GM19043 (cell line): ENCODE measurements around the gene PLA2G4E.

Experiments
- ATAC-seq: cut with Tn5 transposase; IDR thresholded peaks from one replicate; pipeline ENCODE4 v1.9.1; 2021; ENCODE audit warnings: low read depth; ENCODE audit not compliant: unreplicated experiment

Gene PLA2G4E, protein sequence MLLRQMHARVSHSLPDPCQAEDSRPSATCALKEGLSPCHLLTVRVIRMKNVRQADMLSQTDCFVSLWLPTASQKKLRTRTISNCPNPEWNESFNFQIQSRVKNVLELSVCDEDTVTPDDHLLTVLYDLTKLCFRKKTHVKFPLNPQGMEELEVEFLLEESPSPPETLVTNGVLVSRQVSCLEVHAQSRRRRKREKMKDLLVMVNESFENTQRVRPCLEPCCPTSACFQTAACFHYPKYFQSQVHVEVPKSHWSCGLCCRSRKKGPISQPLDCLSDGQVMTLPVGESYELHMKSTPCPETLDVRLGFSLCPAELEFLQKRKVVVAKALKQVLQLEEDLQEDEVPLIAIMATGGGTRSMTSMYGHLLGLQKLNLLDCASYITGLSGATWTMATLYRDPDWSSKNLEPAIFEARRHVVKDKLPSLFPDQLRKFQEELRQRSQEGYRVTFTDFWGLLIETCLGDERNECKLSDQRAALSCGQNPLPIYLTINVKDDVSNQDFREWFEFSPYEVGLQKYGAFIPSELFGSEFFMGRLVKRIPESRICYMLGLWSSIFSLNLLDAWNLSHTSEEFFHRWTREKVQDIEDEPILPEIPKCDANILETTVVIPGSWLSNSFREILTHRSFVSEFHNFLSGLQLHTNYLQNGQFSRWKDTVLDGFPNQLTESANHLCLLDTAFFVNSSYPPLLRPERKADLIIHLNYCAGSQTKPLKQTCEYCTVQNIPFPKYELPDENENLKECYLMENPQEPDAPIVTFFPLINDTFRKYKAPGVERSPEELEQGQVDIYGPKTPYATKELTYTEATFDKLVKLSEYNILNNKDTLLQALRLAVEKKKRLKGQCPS

DNA sequence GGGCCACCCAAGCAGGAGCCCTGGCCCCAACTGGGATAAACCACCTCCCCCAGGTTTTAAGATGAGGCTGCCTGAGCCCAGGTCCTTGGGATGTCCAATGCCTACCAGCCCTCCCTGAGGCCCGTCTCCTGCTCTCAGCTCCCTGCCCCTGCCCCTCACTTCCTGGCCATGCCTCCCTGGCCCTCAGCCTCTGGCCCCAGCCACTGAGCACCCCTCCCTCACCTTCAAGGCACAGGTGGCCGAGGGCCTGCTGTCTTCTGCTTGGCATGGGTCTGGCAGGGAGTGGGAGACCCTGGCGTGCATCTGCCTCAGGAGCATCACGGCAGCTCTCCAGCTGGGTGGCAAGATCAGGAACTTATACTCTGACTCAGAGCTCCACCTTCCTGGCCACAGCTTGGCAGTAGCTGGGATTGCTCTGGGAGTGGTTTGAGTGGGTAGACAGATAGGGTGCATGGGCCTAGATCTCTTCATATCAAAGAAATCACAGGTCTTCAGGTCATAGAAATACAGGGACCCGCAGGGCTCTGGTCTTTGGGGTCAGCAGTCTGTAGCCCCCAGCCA lies at the start of gene PLA2G4E:
PLA2G4E (minus strand) TSS at position 330 of the 561 bp plus-strand sequence; CDS start at position 318, 12 bp downstream.
- ATAC-seq: no peak

DNA sequence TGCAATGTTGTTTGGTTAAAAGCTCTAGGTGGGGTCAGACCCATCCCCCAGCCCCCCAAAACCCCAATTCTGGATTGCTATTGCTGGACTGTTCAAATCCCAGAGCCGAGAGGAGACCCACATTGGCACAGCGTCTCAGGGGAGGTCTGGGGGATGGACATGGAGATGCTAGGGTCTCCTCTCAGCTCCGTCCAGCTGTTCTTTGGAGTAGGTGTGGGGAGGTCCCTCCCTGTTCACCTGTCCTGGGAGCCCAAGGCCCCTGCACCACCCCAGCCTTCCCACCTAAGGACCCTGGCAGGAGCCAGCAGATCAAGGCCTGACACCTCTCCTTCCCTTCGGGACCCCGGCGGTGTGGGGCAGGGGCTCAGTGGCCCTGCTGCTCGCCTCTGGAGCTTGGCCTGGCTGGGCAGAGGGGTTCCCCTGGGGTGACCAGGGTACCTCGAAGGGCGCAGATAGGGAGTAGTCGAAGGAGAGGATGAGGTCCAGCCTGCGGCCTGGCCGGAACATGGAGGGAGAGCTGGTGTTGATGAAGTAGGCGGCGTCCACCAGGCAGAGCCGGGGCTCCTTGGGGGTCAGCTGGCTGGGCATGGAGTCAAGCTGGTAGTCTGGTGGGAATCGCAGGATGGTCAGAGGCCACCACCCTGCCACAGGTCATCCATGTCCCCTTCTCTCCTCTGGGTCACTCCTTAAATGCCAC lies 49.6 kb upstream of the PLA2G4E start:
- ATAC-seq: no peak

DNA sequence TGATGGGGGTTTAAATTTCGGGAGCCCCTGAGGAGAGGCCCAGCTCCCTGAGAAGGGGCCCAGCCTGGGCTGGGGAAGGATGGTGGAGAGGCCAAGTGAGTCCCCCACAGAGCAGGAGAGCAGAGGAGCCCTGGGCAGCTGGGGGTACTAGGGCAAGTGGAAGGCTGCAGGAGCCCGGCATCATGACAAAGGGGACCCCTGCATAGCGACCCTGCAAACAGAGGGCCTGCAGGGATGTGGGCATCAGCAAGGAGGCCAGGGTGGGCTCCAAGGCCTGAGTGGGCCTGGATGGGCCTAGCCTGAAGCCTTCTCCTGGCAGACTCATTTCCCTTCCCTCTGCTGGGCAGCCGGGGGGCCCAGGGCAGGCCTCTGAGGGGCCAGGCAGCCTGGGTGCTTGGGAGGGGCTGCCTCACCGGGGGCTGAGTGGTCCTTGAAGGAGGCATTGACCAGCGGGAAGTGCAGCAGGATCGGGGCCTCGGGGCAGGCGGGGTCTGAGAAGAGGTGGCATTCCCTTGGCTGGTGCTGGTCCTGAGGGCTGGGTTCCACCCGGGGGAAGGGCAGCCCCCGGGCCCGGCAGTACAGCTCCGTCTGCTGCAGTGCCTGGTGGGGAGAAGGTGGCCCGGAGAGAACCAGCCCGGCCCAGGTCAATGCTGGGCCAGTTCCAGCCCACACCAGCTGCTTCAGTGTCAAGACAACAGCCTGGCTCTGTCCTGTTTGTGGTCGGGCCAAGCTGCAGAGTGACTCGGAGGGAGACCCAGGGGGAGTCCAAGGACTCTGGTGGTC lies 48.8 kb upstream of the PLA2G4E start:
- ATAC-seq: no peak

DNA sequence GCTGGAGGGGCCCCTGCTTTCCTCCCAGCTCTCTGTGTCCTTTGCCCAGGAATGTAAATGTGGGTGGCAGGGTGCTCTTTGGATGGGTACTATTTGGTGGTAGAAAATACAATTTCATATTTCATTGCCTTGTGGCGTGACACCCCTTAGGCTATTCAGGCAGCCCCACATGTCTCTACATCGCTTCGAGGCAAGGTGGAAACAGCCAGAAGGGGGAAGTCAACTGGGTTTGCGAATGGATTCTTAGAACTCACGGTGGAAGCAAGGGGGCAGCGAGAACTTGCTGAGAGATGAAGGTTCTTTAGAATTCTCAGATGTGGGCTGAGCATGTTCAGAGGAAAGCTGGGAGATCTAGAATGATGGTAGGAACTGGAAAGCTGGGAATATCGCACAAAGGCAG lies 48.2 kb upstream of the PLA2G4E start:
- ATAC-seq: no peak

DNA sequence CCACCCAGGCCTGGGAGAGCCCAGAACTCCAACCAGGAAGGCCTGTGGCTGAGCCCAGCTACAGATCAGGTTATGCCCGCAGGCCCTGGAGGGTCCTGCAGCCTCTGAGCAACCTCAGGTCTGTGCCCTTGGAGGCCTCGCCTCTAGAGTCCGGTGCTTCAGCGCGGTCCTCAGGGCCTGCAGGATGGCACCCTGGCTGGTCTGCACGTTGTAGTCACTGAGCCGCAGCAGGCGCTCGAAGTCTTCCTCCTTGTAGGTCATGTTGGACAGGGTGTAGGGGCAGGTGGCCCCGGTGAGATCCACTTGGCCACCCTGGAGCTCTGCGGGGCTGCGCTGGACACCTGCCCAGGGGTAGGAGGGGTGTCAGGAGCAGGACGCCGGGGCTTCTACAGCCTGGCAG lies 47.8 kb upstream of the PLA2G4E start:
- no peak for ATAC-seq

DNA sequence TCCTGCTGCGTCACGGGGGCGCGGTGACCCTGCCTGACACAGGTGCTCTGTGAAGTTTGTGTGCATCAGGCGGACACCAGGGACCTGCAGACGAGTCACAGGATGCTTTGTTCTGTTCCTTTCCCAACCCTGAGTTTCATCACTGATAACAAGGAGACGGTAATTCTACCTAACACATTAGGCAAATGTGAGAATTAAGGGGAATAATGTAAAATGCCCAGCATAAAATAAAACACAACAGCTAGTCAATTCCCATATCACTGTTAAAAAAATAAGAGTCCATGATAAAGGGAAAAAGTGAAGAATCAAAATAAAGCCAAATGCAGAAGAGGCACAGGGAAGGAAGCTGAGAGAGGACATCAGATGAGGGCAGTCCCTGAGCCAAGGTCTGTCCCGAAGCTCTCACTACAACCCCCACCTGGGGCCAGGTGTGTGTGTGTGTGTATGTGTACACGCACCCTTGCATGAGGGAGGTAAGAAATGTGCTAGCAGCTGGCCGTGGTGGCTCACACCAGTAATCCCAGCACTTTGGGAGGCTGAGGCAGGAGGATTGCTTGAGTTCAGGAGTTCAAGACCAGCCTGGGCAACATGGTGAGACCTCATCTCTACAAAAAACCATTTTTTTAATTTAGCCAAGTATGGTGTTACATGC lies 46.0 kb upstream of the PLA2G4E start:
- ATAC-seq: no peak

DNA sequence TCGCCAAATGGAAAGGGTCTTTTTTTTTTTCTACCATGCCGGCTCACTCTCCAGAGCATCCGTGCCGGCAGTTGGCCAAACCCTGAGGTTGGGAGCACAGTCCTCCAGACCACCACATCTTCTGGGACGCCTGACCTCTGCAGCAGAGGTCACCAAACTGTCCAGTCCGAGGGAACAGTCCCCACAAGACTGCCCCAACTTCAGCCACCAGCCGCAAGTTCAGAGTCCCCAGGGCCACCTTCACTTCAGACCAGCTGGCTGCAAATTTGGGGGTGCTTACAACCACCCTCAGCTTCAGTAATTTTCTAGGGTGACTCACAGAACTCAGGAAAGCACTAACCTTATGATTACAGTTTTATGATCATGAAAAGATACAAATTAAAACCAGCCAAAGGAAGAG lies 44.6 kb upstream of the PLA2G4E start:
- ATAC-seq: no peak

DNA sequence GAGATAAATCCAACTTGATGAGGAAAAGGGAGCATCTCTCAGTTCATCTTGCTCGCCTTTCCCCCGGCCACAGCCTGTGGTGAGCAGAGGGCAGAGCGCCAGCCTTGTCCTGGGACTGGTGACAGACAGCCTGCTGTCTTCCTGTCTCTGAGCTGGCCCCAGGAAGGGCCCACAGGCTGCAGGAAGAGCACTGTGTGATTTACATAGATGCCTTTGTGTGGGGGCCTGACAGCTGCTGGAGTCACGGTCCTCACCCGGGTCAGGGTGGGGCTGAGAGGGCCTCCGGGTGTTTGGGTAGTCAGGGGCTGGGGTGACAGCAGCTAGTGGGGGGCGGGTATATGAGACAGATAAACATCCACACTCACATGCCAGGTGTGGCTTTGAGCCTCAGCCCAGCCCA lies 44.2 kb upstream of the PLA2G4E start:
- ATAC-seq: no peak

DNA sequence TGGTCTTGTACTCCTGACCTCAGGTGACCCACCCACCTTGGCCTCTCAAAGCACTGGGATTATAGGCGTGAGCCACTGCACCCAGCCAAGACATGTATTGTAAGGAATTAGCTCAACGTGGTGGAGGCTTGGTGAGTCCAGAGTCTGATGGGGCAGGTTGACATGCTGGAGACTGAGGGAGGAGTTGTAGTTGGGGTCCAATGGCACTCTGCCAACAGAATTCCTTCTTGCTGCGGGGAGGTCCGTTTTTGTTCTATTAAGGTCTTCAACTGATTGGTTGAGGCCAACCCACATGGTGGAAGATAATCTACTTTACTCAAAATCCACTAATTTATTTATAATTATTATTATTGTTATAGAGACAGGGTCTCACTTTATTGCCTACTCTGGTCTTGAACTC lies 43.4 kb upstream of the PLA2G4E start:
- ATAC-seq: no peak

DNA sequence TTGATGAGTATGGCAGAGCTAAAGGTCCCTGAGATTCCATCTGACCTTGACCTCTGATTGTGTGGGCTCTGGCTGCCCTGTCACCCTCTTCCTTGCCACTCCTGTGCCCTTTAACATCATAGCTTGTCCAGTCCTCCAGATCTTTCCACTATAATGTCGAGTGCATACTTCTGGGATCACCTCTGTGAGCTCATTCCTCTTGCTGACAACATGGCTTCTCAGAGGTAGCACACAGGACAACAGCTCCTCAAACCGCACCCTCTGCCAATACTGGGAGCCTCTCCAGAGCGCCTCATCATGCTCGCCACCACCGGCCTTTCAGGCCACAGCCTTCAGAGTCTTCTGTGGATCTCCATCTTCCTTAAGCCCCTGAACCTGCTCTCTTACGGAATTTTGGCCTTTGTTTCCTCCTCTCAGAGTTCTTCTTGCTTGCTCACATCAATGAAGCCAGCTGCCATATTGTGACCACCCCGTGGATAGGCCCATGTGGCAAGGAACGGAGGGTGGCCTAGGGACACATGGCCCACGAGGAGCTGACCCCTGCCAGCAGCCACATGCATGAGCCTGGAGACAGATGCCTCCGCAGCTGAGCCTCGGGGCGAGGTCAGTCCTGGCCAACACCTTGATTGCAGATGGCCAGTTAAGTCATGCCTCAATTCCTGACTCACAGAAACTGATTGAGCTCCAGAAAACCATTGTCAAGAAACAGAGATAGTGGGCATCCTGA lies 42.4 kb upstream of the PLA2G4E start:
- no peak for ATAC-seq

DNA sequence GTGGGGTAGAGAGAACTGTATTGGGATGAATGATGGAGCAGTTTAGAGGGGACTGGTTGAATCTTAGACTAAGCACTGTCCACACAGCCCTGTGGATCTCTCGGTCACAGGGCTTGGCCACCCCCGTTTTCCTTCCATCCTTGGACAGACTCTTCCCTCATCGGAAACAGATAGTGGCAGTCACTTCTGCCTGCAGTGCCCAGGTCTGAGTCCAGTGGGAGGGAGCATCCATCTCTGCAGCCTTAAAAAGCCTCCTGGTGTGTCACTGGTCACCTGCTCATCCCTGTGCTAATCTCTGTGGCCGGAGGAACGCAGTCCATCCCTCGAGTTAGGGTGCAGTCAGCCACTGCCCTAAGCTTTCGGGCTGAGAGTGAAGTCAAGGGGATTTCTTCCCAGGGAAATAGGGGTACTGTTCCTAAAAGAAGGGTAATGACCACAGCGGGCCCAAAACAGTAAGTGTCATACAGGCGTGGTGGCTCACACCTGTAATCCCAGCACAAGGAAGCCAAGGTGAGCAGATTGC lies 41.5 kb upstream of the PLA2G4E start:
- ATAC-seq: no peak

DNA sequence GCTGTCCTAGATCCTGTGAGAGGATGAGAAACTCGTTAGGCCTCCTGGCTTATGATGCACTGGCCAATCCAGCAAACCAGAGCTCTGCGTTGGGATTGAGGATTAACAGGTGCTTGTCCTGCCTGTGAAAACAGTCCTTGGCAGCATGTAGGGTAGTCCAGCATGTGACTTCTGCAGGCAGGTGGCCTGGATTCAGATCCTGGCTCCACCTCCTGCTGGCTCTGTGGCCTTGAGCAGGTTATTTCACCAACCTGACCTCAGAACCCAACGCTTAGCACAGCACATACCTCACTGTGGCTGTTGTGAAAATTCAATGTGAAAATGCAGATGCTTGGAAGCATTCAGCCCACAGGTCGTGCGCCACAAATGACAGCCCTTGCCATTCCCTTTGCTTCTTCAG lies 40.0 kb upstream of the PLA2G4E start:
- ATAC-seq: no peak

DNA sequence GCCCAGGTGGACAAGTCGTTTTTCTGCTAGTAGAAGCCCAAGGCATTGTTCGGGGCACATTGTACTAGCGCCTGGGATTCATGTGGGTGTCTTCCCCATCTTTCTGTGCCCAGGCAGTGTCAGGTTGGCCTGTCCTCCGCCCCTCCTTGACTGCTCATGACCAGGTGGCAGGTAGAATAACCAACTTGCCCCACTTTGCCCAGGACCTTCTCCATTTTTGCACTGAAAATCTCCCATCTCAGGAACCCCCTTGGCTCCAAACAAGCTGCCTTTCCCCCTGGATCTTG lies 39.6 kb upstream of the PLA2G4E start:
- ATAC-seq: no peak

DNA sequence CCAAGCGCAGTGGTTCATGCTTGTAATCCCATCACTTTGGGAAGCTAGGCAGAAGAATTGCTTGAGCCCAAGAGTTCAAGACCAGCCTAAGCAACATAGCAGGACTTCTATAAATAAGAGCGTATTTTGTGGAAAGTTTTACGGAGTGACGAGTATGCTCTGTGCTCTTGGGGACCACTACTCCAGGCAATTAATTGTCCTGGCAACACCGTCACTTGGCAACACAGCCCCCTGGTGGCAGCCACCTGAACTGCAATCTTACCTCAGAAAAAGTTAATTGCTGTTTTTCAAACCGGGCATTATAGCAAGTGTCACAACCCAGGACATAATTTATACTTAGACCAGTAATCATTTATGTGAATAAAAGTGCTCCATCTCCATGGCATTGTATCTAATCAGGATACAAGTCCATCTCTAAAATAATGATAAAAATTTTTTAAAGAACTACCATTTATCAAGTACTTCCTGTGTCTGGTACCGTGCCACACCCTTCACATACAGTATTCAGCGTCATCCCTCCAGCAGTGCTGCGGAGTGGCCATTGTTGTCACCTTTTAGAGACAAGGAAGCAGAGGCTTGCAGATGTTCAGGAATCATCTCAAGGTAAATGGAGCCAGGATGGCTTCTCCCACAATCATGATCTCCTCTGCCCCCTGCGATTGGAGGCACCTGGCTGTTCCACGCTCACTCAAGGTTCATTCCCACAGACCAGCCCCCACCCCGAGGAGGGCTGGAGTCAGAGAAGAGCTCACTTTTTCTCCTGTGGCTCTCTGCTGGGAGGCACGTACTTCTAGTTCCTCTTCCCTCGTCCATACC lies 39.0 kb upstream of the PLA2G4E start:
- no peak for ATAC-seq

DNA sequence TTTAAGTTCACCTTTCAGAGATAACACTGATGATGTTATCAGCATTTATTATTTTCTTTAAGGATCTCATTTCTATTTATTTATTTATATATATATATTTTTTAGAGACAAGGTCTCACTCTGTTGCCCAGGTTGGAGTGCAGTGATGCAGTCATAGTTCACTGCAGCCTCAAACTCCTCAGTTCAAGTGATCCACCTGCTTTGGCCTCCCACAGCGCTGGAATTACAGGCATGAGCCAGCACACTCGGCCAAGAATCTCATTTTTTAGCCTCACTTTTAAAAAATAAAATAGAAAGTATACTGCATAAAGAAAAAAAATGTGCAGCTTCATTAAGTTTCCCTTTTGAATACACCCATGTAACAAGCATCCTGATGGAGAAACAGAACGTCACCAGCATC lies 37.9 kb upstream of the PLA2G4E start:
- ATAC-seq: no peak

DNA sequence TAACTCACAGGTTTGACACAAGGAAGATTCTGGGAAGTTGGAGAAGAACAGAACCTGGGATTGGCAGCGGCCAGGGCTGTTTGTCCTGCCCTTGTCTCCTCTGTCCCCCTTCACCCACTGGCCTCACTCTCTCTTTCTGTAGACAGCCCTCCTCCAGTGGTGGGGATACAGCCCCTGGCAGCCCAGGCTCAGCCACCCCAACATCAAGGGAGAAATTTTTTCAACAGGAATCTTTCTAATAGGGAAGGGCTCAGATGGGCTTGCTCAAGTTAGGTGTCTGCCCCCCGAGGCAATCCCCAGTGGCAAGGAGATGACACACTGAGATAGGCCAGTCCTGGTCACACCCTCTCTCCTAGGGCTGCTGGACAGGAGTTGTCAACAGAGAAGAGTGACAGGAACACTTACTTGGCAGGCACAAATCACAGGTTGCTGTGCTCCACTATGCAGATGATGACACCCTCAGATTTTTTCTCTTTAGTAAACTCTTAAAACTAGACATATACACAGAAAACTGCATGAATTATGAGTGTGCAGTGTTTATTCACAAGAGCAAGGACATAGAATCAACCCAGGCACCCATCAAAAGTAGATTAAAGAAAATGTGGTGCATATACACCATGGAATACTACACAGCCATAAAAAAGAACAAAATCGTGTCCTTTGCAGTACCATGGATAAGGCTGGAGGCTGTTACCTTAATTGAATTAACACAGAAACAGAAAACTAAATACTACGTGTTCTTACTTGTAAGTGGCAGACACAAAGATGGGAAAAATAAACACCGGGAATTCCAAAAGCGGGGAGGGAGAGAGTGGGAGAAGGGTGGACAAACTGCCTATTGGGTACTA lies 37.2 kb upstream of the PLA2G4E start:
- no peak for ATAC-seq
